ENCODE data around the gene TMUB2. TPM values are rescaled to one million over a fixed set of nuclear protein-coding genes. Genes with fewer than 3 reads are reported as not detected.

Gene TMUB2
- total and polyA plus RNA-seq, 8 donors, result 10.7 to 62.4 (median 16.3) TPM

- 23 to 50% (median 26%) methylated on average over 15 to 64 of the region's 64 CpGs for WGBS, 5 donors
- H3K4me3 ChIP-seq, result peak overlapping the region in 3 of 4 donors; percentile 0 to 32 (median 27)
- H3K36me3 ChIP-seq, result peaks cover 56 to 87% (median 84%) of the 10 kb centered on the region in 4 donors
- no peaks in the 10 kb centered on the region for H3K27me3 ChIP-seq
- DNase-seq, result peak; percentile 92 to 96
- H3K9me3 ChIP-seq, result no peaks in the 10 kb centered on the region
- peak in 5 of 7 experiments; percentile 97 to 99 (median 97) for TF ChIP-seq CTCF (IDR thresholded peaks at IDR 0.05)
- peak; percentile 43 to 88 (median 46) for TF ChIP-seq POLR2AphosphoS5 (IDR thresholded peaks at IDR 0.05)
- no peak for TF ChIP-seq POLR2A (IDR thresholded peaks at IDR 0.05)
- TF ChIP-seq EP300 (IDR thresholded peaks at IDR 0.05), result no peak
- H3K4me1 ChIP-seq, result peaks cover 20 to 54% (median 28%) of the 10 kb centered on the region in 4 donors
- intact Hi-C loops (cut with DNase I; ENCODE audit: low total_unique reads), result loop anchor here (5.0 kb wide), 1 partner anchor 112 kb away; the partner anchor contains the start of gene SLC25A39
- H3K27ac ChIP-seq, result peak overlapping the region; percentile 53 to 79 (median 61)
These were observed 23.8 kb downstream of the TMUB2 start for GRCh38 chr17:44210342-44211192.

DNA sequence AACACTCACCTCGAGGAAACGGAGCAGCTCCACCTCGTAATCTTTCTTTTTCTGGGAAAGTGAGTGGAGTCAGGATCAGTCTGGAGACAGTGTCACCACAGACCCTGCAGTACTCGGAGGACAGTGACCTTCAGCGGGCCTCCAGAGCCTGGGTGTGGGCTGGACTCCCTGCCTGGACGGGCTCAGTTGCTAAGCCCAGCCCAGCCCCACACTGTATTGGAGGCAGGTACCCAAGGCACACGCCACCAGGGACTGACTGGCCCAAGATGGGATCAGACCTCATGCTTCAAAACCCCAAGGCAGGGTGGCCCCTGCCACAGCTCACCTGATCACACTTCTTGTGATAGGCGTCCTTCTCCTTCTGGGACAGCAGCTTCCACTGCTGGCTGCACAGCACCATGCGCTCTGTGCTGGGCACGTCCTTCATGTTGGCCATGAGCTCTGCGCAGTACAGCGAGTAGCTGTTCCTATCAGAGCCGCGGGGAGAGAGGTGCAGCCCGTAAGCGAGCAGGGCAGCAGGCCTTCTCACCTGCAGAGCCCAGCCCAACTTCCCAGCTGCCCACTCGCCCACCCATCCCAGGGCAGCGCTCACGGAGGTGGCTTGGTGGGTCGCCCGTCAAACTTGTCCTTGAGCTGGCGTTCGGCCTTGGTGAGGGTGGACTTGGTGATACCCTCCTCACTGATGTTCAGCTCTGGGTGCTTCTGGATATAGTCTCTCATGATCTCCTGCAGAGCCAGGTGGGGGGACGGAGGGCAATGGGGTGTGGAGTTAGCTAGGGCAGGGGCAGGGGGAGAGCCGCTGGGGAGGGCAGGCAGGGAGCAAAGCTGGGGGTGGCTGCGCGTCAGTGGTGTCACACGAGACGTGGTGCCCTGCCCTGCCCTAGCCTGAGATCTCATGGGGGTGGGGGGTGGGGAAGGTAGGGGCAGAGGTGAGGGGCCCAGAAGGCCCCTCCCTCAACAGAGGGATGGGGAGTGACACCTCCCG is 24.8 kb downstream of the TMUB2 start:
- whole genome bisulfite sequencing, 5 donors, result 85 to 93% (median 89%) methylated on average over 21 to 30 of the region's 30 CpGs
- no peak for DNase-seq
- Histone ChIP-seq H3K4me3 (no peak overlapping the region), H3K27me3 (no peaks in the 10 kb centered on the region), H3K4me1 (peaks cover 20 to 64% (median 32%) of the 10 kb centered on the region in 4 donors), H3K36me3 (peaks cover 62 to 92% (median 90%) of the 10 kb centered on the region in 4 donors), H3K27ac (peak overlapping the region in 2 of 5 donors; percentile 69 to 79), H3K9me3 (no peaks in the 10 kb centered on the region)
- no peak for TF ChIP-seq POLR2A (IDR thresholded peaks at IDR 0.05)
- TF ChIP-seq POLR2AphosphoS5 (IDR thresholded peaks at IDR 0.05), result no peak
- TF ChIP-seq CTCF (IDR thresholded peaks at IDR 0.05), result no peak
- no peak for TF ChIP-seq EP300 (IDR thresholded peaks at IDR 0.05)
- intact Hi-C loops (cut with DNase I; ENCODE audit: low total_unique reads), result loop anchor here (5.0 kb wide), 1 partner anchor 111 kb away; the partner anchor contains the start of gene SLC25A39

DNA sequence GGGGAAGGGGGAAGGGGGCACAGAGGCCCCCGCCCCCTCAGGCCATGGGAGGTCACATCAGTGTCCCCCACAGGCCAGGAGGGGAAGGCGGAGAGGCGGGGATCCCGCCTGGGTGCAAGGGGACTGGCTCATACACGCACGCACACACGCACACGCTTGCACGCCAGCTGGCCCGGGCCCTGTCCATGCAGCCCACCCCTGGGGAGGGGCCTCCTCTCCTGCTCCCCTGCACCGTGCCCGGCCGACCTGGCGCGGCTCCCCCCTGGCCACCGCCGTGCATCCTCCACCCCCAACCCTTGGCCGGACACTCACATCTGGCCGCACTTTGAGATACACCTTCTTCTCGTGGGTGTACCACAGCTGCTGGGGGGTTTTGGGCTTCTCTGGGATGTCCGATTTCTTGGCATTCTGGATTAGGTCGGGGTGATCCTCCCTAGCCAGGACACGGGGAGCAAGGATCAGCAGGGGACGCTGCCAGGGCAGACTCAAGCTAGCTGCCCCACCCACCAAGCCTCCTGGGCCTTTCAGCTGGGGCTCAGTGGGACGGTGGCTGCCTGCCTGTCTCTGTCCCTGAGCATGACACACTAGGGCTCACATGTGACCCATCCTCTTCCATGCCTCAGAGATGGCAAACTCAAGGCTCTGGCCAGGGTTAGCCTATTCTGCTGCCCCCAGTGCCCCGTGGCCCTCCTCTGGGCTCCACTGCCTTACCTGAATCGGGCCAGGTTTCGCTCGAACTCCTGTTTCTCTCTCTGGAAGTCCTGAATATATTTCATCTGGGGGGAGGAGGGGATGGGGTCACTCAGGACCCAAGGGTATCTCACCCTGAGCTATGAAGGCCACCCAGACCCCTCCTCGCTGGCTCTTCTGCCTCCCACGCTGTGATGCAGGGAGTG is 26.0 kb downstream of the TMUB2 start:
- Histone ChIP-seq H3K4me1 (peaks cover 27 to 76% (median 44%) of the 10 kb centered on the region in 4 donors), H3K9me3 (no peaks in the 10 kb centered on the region), H3K27me3 (no peaks in the 10 kb centered on the region), H3K4me3 (no peak overlapping the region), H3K27ac (no peak overlapping the region), H3K36me3 (peaks cover 51 to 87% (median 84%) of the 10 kb centered on the region in 4 donors)
- TF ChIP-seq CTCF (IDR thresholded peaks at IDR 0.05), result no peak
- TF ChIP-seq POLR2AphosphoS5 (IDR thresholded peaks at IDR 0.05), result no peak
- no peak for TF ChIP-seq POLR2A (IDR thresholded peaks at IDR 0.05)
- intact Hi-C loops (cut with DNase I; ENCODE audit: low total_unique reads), result loop anchor here (5.0 kb wide), 1 partner anchor 110 kb away; the partner anchor contains the start of gene SLC25A39
- WGBS, 5 donors, result 68 to 81% (median 75%) methylated on average over 13 to 31 of the region's 31 CpGs
- DNase-seq, result no peak
